SJCRH30 (cell line): Measurements from ENCODE around the gene PPP4R4. TPM values are rescaled to one million over a fixed set of nuclear protein-coding genes. Genes with fewer than 3 reads are reported as not detected.
"Not testable (repeated sequence)": the region's sequence is repeated elsewhere in the genome, so short reads cannot be mapped to it uniquely, and the experiment has no call there.

Source experiments
- DNase-seq, 2 experiments: peaks; one replicate each; pipeline ENCODE4 v3.0.0-alpha.2; 2015 to 2020
- H3K27ac ChIP-seq: fragments of 250-450 bp; sonication (Bioruptor Pico); 2 replicates; pipeline ENCODE4 v1.5.1; 2020; ENCODE audit warnings: mild to moderate bottlenecking, moderate library complexity
- H3K27me3 ChIP-seq: fragments of 250-450 bp; sonication (Bioruptor Pico); 2 replicates; pipeline ENCODE4 v1.5.1; 2020; ENCODE audit warnings: mild to moderate bottlenecking, moderate library complexity
- H3K36me3 ChIP-seq: fragments of 250-450 bp; sonication (Bioruptor Pico); 2 replicates; pipeline ENCODE4 v1.5.1; 2020; ENCODE audit warnings: mild to moderate bottlenecking, moderate library complexity
- H3K4me1 ChIP-seq: fragments of 250-450 bp; sonication (Bioruptor Pico); 2 replicates; pipeline ENCODE4 v1.5.1; 2020; ENCODE audit warnings: mild to moderate bottlenecking, moderate library complexity
- H3K4me3 ChIP-seq: fragments of 250-450 bp; sonication (Bioruptor Pico); 2 replicates; pipeline ENCODE4 v1.5.1; 2020; ENCODE audit warnings: mild to moderate bottlenecking, moderate library complexity
- H3K9me3 ChIP-seq: fragments of 250-450 bp; sonication (Bioruptor Pico); replicated peaks from 2 replicates; pipeline ENCODE4 v1.5.1; 2020; ENCODE audit warnings: mild to moderate bottlenecking, moderate library complexity
- total RNA-seq: library from RNA; depleted of rRNA; stranded (reverse); fragments of >200 nt; shearing (Covaris generic); gene quantifications from 2 replicates; pipeline ENCODE4 v1.2.3, GENCODE V29; 2014

Gene PPP4R4
- total RNA-seq, 1 experiment from 2014 or later = 47.1 TPM

DNA sequence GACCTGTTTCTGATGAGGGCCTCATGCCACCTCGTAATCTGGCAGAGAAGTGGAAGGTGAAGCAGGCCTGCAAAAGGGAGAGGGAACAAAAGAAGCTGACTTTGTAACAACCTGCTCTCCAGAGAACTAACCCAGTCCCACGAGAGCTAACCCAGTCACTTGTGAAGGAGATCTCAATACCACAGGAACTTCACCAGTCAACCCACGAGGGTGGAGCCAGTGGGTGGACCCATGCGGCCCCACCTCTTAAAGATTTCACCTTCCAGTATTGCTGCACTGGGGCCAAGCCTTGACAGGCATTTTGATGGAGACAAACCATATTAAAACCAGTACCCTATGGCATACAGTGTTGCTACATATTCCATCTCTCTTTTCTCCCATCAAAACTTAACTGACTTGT is 63.9 kb downstream of the PPP4R4 start:
- no peaks in the 10 kb centered on the region for H3K4me1 ChIP-seq
- DNase-seq = no peak
- H3K4me3 ChIP-seq = no peak overlapping the region
- H3K27ac ChIP-seq = no peak overlapping the region
- no peaks in the 10 kb centered on the region for H3K27me3 ChIP-seq
- H3K9me3 ChIP-seq = no peaks in the 10 kb centered on the region
- peaks cover 22% of the 10 kb centered on the region for H3K36me3 ChIP-seq

GRCh38 chr14:94239406-94239805 is 65.3 kb downstream of the PPP4R4 start:
- H3K27ac ChIP-seq = no peak overlapping the region
- H3K27me3 ChIP-seq = no peaks in the 10 kb centered on the region
- H3K36me3 ChIP-seq = peaks cover 25% of the 10 kb centered on the region
- H3K4me1 ChIP-seq = no peaks in the 10 kb centered on the region
- H3K9me3 ChIP-seq = no peaks in the 10 kb centered on the region
- DNase-seq = no peak
- H3K4me3 ChIP-seq = no peak overlapping the region

GRCh38 chr14:94244182-94244581 is 70.1 kb downstream of the PPP4R4 start:
- Histone ChIP-seq H3K4me1 (no peaks in the 10 kb centered on the region), H3K27me3 (no peaks in the 10 kb centered on the region), H3K27ac (no peak overlapping the region), H3K36me3 (peaks cover 39% of the 10 kb centered on the region), H3K9me3 (no peaks in the 10 kb centered on the region), H3K4me3 (no peak overlapping the region)
- no peak for DNase-seq

GRCh38 chr14:94264195-94264594 is 90.1 kb downstream of the PPP4R4 start:
- not testable (repeated sequence) for H3K27me3 ChIP-seq, H3K9me3 ChIP-seq, DNase-seq, H3K4me1 ChIP-seq, H3K27ac ChIP-seq, H3K4me3 ChIP-seq
- H3K36me3 ChIP-seq = peaks cover 69% of the 10 kb centered on the region

GRCh38 chr14:94267352-94267751 is 93.2 kb downstream of the PPP4R4 start:
- Histone ChIP-seq H3K9me3 (peaks cover 10% of the 10 kb centered on the region; the same call in 1 of the 2 replicates), H3K4me3 (no peak overlapping the region), H3K4me1 (peaks cover 16% of the 10 kb centered on the region), H3K36me3 (peaks cover 54% of the 10 kb centered on the region), H3K27me3 (no peaks in the 10 kb centered on the region), H3K27ac (no peak overlapping the region)
- DNase-seq = no peak

DNA sequence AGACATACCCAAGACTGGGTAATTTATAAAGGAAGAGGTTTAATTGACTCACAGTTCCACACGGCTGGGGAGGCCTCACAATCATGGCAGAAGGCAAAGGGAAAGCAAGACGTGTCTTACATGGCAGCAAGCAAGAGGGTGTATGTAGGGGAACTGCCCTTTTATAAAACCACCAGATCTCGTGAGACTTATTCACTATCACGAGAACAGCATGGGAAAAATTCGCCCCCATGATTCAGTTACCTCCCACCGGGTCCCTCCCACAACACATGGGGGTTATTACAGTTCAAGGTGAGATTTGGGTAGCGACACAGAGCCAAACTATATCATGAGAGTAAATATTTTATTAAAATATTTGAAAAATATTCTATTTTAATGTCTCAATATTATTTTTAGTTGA is 94.5 kb downstream of the PPP4R4 start:
- not testable (repeated sequence) for H3K4me3 ChIP-seq, H3K27me3 ChIP-seq, H3K9me3 ChIP-seq
- Histone ChIP-seq H3K27ac (peak overlapping the region; percentile 81), H3K4me1 (peaks cover 16% of the 10 kb centered on the region), H3K36me3 (peaks cover 43% of the 10 kb centered on the region)
- DNase-seq = peak in 1 of 2 experiments; percentile 21

- H3K4me3 ChIP-seq = peak overlapping the region; percentile 35
- H3K4me1 ChIP-seq = peaks cover 16% of the 10 kb centered on the region
- peaks cover 41% of the 10 kb centered on the region for H3K36me3 ChIP-seq
- no peaks in the 10 kb centered on the region for H3K9me3 ChIP-seq
- peak; percentile 89 to 91 for DNase-seq
- no peaks in the 10 kb centered on the region for H3K27me3 ChIP-seq
- H3K27ac ChIP-seq = peak overlapping the region; percentile 81
These were observed 95.0 kb downstream of the PPP4R4 start for GRCh38 chr14:94269156-94269555.

DNA sequence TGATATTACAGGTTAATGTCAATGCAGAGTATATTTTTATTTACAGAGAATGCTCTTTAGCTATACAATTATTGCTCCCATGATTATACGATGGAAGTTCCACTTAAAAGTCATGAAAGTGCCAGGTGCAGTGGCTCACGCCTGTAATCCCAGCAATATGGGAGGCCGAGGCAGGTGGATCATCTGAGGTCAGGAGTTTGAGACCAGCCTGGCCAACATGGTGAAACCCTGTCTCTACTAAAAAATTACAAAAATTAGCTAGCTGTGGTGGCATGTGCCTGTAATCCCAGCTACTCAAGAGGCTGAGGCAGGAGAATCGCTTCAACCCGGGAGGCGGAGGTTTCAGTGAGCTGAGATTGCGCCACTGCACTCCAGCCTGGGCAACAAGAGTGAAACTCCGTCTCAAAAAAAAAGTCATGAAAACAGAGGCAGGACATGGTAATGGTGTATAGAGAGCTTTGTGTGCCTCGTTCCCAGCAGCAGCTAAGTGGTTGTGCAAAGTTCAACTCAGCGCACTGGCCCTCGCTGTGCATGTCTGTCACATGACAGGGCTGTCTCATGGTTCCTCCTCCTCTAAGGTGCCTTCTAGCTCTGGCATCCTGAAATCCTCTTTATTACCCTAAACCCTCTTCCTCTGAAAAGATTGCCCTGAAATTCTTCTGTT is 102.9 kb downstream of the PPP4R4 start:
- H3K27me3 ChIP-seq, H3K4me3 ChIP-seq, H3K27ac ChIP-seq, DNase-seq, H3K36me3 ChIP-seq, H3K4me1 ChIP-seq, H3K9me3 ChIP-seq: not testable (repeated sequence)

DNA sequence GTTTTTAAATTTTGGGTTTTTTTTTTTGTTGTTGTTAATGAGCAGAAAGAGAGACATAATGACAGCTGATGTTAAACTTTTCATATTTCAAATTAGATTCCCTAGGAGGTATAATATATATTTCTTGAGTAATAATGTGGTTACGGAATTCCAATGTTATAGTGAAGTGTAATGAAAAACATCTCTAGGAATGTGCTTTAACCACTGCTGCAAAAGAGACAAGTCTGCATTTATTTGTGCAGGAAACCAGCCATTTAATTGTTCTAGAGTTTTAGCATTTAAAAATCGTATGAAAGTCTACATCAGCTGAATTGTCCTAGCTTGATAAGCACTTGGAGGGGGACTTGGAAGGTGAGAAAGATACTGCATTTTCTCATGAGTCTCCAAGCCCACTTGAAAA is 104.6 kb downstream of the PPP4R4 start:
- no peak overlapping the region for H3K4me3 ChIP-seq
- no peak for DNase-seq
- H3K27ac ChIP-seq = no peak overlapping the region
- peaks cover 2% of the 10 kb centered on the region; the same call in 1 of the 2 replicates for H3K36me3 ChIP-seq
- H3K9me3 ChIP-seq = no peaks in the 10 kb centered on the region
- H3K4me1 ChIP-seq = no peaks in the 10 kb centered on the region
- H3K27me3 ChIP-seq = no peaks in the 10 kb centered on the region

- Histone ChIP-seq H3K27ac (no peak overlapping the region), H3K36me3 (peaks cover 2% of the 10 kb centered on the region; the same call in 1 of the 2 replicates), H3K27me3 (no peaks in the 10 kb centered on the region), H3K9me3 (no peaks in the 10 kb centered on the region), H3K4me1 (no peaks in the 10 kb centered on the region), H3K4me3 (no peak overlapping the region)
- no peak for DNase-seq
These were observed 109.0 kb downstream of the PPP4R4 start for GRCh38 chr14:94282991-94283723.

- Histone ChIP-seq H3K4me1 (no peaks in the 10 kb centered on the region), H3K27ac (no peak overlapping the region)
These were observed 110.1 kb downstream of the PPP4R4 start for GRCh38 chr14:94284221-94284620.

DNA sequence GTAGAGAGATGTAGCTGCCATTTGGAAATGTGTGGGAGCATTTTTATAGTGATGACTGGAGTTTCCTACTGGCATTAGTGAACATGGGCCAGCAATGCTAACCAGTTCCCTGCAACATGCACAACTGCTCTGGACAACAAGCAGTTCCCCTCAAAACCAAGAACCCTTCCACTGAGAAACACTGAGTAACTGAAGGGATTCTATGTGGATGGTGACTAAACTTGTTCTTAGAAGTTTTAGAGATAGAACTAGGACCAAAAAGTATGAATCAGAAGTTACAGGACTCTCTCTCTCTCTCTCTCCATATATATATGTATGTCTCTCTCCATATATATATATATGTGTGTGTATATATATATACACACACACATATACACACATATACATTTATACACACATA is 111.0 kb downstream of the PPP4R4 start:
- Histone ChIP-seq H3K36me3 (no peaks in the 10 kb centered on the region; the same call in 1 of the 2 replicates), H3K9me3 (no peaks in the 10 kb centered on the region), H3K27ac (no peak overlapping the region), H3K4me3 (no peak overlapping the region), H3K4me1 (no peaks in the 10 kb centered on the region), H3K27me3 (no peaks in the 10 kb centered on the region)
- no peak for DNase-seq

More at GRCh38 chr14:94284221-94284620, 110.1 kb downstream of the PPP4R4 start:
- no peak for DNase-seq
- no peak overlapping the region for H3K4me3 ChIP-seq
- peaks cover 2% of the 10 kb centered on the region; the same call in 1 of the 2 replicates for H3K36me3 ChIP-seq
- H3K9me3 ChIP-seq = no peaks in the 10 kb centered on the region
- no peaks in the 10 kb centered on the region for H3K27me3 ChIP-seq

GRCh38 chr14:94288610-94289465 is 114.7 kb downstream of the PPP4R4 start:
- DNase-seq = no peak
- H3K27ac ChIP-seq = no peak overlapping the region
- no peaks in the 10 kb centered on the region for H3K36me3 ChIP-seq
- H3K4me1 ChIP-seq = no peaks in the 10 kb centered on the region
- H3K27me3 ChIP-seq = no peaks in the 10 kb centered on the region
- H3K9me3 ChIP-seq = no peaks in the 10 kb centered on the region
- H3K4me3 ChIP-seq = no peak overlapping the region

GRCh38 chr14:94290197-94290596 is 116.1 kb downstream of the PPP4R4 start:
- no peak overlapping the region for H3K27ac ChIP-seq
- H3K4me1 ChIP-seq = no peaks in the 10 kb centered on the region
- H3K27me3 ChIP-seq = no peaks in the 10 kb centered on the region
- no peaks in the 10 kb centered on the region for H3K36me3 ChIP-seq
- no peak for DNase-seq
- no peak overlapping the region for H3K4me3 ChIP-seq
- no peaks in the 10 kb centered on the region for H3K9me3 ChIP-seq
